Measurements from ENCODE around the gene WDR26.

WDR26 gene

DNA sequence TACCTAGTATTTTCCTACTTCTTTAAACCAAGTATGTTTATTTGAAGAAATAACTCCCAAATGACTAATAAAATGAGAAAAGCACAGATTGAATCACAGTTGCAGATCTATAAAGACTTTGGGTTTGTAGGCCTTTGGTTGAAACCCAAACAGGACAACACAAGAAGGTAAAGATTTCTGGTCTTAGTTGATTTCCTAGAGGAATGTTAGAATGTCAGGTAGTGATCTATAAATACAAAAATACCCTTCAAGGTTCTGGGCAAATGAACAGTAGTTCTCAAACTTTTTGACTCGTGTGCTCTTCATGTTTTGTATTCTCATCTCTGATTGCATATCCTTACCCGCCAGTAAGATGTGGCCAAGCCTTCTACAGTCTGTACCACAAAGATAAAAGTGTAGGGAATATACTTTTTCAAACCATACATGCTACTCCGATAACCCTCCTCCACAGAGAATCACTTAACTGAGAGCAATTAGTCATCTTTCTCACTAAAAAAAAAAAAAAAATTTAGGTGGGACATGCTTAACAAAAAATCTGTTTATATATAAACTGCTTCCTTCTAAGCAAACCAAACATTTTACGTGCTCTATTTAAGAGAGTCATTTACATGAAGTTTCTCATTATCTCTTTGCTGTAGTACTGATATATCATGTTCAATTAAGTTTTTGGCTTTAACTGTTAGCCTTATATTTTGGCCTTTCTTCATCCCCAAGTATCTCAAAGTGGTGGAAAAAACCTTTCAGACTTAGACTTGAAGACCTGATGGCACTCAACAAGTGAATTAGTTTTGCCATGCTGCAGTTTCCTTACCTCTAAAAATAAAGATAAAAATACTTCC is 42.0 kb downstream of the WDR26 start:
- Histone ChIP-seq H3K9me3 (ENCODE audit: control insufficient read depth, low read length) (no peaks in the 10 kb centered on the region), H3K27ac (ENCODE audit: low read depth, low read length, severe bottlenecking) (no peak overlapping the region), H3K36me3 (ENCODE audit: control insufficient read depth, insufficient read depth, low read length) (peaks cover 95% of the 10 kb centered on the region), H3K4me3 (ENCODE audit: extremely low read depth, insufficient read depth, low read length, poor library complexity, severe bottlenecking) (no peak overlapping the region), H3K4me1 (ENCODE audit: control insufficient read depth, insufficient read depth, low read length, poor library complexity, severe bottlenecking) (no peaks in the 10 kb centered on the region)
- 100% methylated on average over 2 of the region's 4 CpGs; no CpG with 5 or more reads in 1 of the 2 experiments for WGBS, 2 experiments (ENCODE audit: insufficient coverage in 2 of 2)

DNA sequence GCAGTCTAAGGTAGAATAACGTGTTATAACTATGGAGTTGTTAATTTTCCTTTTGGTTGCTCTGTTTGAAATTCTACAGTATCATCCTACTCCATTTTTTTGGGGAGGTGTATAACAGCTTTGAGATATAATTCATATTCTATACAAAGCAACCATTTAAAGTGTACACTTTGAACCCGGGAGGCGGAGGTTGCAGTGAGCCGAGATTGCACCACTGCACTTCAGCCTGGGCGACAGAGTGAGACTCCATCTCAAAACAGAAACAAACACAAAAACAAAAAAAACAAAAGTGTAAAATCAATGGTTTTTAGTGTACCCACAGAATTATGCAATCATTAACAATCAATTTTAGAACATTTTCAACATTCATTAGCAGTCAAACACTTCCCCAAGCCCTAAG is 44.1 kb downstream of the WDR26 start:
- H3K9me3 ChIP-seq (ENCODE audit: control insufficient read depth, low read length), result no peaks in the 10 kb centered on the region
- 100% methylated on average over 2 of the region's 5 CpGs; no CpG with 5 or more reads in 1 of the 2 experiments for WGBS, 2 experiments (ENCODE audit: insufficient coverage in 2 of 2)
- no peaks in the 10 kb centered on the region for H3K4me1 ChIP-seq (ENCODE audit: control insufficient read depth, insufficient read depth, low read length, poor library complexity, severe bottlenecking)
- peaks cover 92% of the 10 kb centered on the region for H3K36me3 ChIP-seq (ENCODE audit: control insufficient read depth, insufficient read depth, low read length)
- H3K27ac ChIP-seq (ENCODE audit: low read depth, low read length, severe bottlenecking), result no peak overlapping the region
- H3K4me3 ChIP-seq (ENCODE audit: extremely low read depth, insufficient read depth, low read length, poor library complexity, severe bottlenecking), result no peak overlapping the region

DNA sequence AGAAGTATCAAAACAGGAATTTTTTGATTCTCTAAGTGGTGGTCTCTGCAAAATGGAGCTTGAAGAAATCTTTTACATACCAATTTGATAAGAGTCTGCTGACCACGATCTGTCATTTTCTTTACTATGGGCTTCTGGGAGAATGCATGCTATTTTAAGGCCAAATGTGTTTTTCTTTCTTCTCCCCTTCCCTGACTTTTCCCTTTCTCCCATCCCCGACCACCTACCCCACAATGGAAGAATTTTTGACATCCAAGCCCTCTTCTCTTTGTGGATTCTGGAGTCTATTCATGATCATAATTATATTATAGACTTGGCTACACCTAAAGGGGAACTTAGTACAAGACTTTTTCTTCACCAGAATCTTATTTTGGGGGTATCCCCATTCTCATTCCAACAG is 46.7 kb downstream of the WDR26 start:
- Histone ChIP-seq H3K4me1 (ENCODE audit: control insufficient read depth, insufficient read depth, low read length, poor library complexity, severe bottlenecking) (no peaks in the 10 kb centered on the region), H3K9me3 (ENCODE audit: control insufficient read depth, low read length) (no peaks in the 10 kb centered on the region), H3K4me3 (ENCODE audit: extremely low read depth, insufficient read depth, low read length, poor library complexity, severe bottlenecking) (no peak overlapping the region), H3K27ac (ENCODE audit: low read depth, low read length, severe bottlenecking) (no peak overlapping the region), H3K36me3 (ENCODE audit: control insufficient read depth, insufficient read depth, low read length) (peaks cover 74% of the 10 kb centered on the region)
- no CpG with 5 or more reads among the region's 2 CpGs for WGBS, 2 experiments (ENCODE audit: insufficient coverage in 2 of 2)

DNA sequence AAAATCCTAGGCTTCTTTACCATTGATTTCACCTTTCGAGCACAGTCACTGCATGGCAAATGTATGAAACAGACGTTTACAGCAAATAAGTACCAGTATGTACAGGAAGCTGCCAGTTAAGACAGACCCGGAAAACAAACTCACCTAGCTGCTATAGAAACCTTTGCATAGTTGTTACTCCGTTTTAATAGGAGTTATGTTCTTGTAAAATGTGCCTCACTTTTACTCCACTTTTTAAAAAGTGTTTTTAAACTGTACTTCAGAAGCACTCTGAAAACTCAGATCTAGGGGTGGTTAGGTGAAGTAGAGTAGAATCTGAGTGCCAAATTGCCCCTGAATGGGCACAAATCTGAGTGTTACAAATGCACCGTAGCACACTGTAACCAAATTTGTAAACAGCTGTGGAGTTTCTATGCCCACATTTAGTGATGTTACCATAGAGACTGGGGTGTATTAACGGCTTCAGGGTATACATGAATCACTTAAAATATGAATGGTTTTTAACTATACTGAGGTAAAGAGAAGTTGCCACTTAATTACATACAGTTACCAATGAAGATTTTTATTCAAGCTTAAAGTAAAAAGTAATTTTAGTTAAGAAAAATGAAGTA is 47.2 kb downstream of the WDR26 start:
- Histone ChIP-seq H3K4me1 (ENCODE audit: control insufficient read depth, insufficient read depth, low read length, poor library complexity, severe bottlenecking) (no peaks in the 10 kb centered on the region), H3K9me3 (ENCODE audit: control insufficient read depth, low read length) (no peaks in the 10 kb centered on the region), H3K4me3 (ENCODE audit: extremely low read depth, insufficient read depth, low read length, poor library complexity, severe bottlenecking) (no peak overlapping the region), H3K27ac (ENCODE audit: low read depth, low read length, severe bottlenecking) (no peak overlapping the region), H3K36me3 (ENCODE audit: control insufficient read depth, insufficient read depth, low read length) (peaks cover 68% of the 10 kb centered on the region)
- 92% methylated on average over 3 of the region's 6 CpGs; no CpG with 5 or more reads in 1 of the 2 experiments for WGBS, 2 experiments (ENCODE audit: insufficient coverage in 2 of 2)

DNA sequence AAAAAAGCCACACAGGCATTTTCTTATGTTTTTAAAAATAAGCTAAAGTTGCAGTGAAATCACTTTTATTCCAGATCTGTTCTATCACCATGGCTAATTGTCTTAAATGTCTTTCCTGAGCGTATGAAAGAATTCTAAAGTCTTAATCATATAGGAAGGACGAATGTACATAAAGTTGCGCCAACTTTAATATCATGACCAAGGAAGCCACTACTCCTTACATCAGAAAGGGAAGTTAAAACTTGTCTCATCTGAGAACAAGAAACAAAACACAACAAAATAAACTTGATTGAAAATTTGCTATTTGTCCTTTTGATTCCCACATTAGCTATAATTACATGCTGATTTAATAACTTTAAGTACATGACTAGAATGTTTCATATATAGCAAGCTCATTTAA is 51.4 kb downstream of the WDR26 start:
- WGBS, 2 experiments (ENCODE audit: insufficient coverage in 2 of 2), result no CpG with 5 or more reads among the region's 3 CpGs
- Histone ChIP-seq H3K36me3 (ENCODE audit: control insufficient read depth, insufficient read depth, low read length) (peaks cover 38% of the 10 kb centered on the region), H3K4me3 (ENCODE audit: extremely low read depth, insufficient read depth, low read length, poor library complexity, severe bottlenecking) (no peak overlapping the region), H3K4me1 (ENCODE audit: control insufficient read depth, insufficient read depth, low read length, poor library complexity, severe bottlenecking) (no peaks in the 10 kb centered on the region), H3K27ac (ENCODE audit: low read depth, low read length, severe bottlenecking) (no peak overlapping the region), H3K9me3 (ENCODE audit: control insufficient read depth, low read length) (no peaks in the 10 kb centered on the region)

DNA sequence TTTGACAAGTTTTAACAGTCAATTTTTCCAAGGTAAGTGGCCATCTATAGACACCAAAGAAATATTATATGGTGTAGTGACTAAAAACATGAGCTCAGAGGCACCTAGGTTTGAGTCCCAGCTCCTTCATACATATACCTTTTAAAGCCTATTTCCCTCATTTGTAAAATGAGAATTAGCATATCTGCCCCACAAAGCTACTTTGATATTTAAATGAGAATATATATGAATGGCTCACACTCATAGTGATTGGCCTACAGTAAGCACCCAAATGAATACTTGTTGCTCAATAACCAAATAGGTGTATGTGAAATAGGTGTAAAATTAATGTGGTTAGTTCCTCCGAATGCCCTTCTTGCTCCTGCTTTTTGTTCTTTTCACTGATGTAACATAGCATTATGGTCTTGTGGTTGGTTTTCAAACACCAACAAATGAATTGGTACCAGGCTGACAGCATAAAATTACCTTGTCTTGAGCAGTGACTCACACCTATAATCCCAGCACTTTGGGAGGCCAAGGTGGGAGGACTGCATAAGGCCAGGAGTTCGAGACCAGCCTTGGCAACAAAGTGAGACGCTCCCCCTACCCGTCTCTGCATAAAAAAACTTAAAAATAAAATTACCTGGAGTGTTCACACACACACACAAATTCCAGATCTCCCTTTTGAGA is 52.6 kb downstream of the WDR26 start:
- no peak overlapping the region for H3K4me3 ChIP-seq (ENCODE audit: extremely low read depth, insufficient read depth, low read length, poor library complexity, severe bottlenecking)
- H3K36me3 ChIP-seq (ENCODE audit: control insufficient read depth, insufficient read depth, low read length), result peaks cover 35% of the 10 kb centered on the region
- no peak overlapping the region for H3K27ac ChIP-seq (ENCODE audit: low read depth, low read length, severe bottlenecking)
- H3K9me3 ChIP-seq (ENCODE audit: control insufficient read depth, low read length), result no peaks in the 10 kb centered on the region
- WGBS, 2 experiments (ENCODE audit: insufficient coverage in 2 of 2), result 76 to 87% methylated on average over 2 to 3 of the region's 4 CpGs
- H3K4me1 ChIP-seq (ENCODE audit: control insufficient read depth, insufficient read depth, low read length, poor library complexity, severe bottlenecking), result no peaks in the 10 kb centered on the region

DNA sequence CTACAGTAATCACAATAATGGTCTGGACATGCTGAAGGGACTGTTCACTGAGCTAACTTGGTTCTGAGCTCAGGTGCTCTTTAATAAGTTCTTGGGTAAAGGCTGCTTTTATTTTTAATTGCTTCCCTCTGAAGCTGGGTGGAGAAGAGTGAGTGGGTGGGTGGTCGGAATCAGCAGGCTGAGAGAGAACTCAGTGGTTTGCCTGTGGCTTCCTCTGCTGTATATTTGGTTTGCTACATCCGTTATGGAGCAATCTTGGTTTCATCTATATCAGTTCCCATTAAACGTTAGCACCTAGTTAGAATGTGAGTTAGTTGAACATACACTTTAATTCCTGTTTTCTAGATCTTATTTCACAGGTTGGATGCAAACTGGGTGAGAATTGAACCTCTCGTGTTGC is 54.6 kb downstream of the WDR26 start:
- Histone ChIP-seq H3K9me3 (ENCODE audit: control insufficient read depth, low read length) (no peaks in the 10 kb centered on the region), H3K4me1 (ENCODE audit: control insufficient read depth, insufficient read depth, low read length, poor library complexity, severe bottlenecking) (no peaks in the 10 kb centered on the region), H3K27ac (ENCODE audit: low read depth, low read length, severe bottlenecking) (no peak overlapping the region), H3K4me3 (ENCODE audit: extremely low read depth, insufficient read depth, low read length, poor library complexity, severe bottlenecking) (no peak overlapping the region), H3K36me3 (ENCODE audit: control insufficient read depth, insufficient read depth, low read length) (peaks cover 40% of the 10 kb centered on the region)
- WGBS, 2 experiments (ENCODE audit: insufficient coverage in 2 of 2), result 83 to 88% methylated on average over 1 of the region's 4 CpGs

DNA sequence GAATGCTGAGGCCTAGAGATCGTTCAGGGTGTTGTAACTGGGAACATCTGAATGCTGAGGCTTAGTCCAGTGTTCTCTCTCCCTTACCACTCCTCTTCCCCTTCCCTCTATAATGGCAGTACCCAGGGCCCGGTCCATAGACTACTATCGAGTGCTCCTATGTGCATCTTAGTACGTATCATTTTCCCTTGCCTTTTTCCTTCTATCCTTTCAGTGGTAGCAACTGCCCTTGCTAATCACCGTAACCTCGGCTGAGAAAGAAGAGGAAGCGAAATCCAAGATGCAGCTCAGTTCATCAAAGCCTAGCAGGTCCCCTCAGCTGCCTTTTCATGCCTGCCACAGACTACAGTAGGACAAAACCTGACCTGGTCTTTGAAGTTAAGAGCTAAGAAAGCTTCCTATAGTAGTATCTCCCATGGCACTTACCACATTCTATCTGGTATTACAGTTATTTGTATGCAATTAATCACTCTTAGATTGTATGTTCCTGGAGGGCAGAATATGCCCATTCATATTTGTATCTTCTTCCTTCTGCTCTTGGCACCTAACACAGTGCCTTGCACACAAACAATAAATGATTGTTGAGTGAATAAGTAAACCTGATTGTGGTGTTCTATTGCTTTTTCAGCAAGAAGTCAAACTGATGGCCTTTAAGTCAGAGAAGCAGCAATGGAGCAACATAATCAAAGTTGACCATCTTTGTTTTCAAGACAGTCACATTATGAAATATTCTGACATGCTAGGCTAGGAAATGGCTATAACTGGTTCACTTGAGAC is 55.6 kb downstream of the WDR26 start:
- 91 to 94% methylated on average over 5 of the region's 7 CpGs for WGBS, 2 experiments (ENCODE audit: insufficient coverage in 2 of 2)
- no peak overlapping the region for H3K27ac ChIP-seq (ENCODE audit: low read depth, low read length, severe bottlenecking)
- H3K4me3 ChIP-seq (ENCODE audit: extremely low read depth, insufficient read depth, low read length, poor library complexity, severe bottlenecking), result no peak overlapping the region
- H3K36me3 ChIP-seq (ENCODE audit: control insufficient read depth, insufficient read depth, low read length), result peaks cover 43% of the 10 kb centered on the region
- no peaks in the 10 kb centered on the region for H3K9me3 ChIP-seq (ENCODE audit: control insufficient read depth, low read length)
- no peaks in the 10 kb centered on the region for H3K4me1 ChIP-seq (ENCODE audit: control insufficient read depth, insufficient read depth, low read length, poor library complexity, severe bottlenecking)

DNA sequence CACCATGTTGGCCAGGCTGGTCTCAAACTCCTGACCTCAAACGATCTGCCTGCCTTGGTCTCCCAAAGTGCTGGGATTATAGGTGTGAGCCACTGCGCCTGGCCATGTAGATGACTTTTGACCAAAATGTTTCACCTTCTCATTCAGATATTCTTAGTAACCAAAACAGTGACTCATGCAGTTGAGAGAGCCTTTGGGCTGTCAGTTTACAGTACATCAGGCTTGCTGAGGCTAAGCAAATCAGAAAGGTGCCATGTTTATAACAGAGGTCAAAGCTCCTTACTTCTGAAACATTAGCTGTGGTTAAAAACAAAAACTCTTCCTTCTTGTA is 57.0 kb downstream of the WDR26 start:
- WGBS, 2 experiments (ENCODE audit: insufficient coverage in 2 of 2), result 90% methylated on average over 2 of the region's 2 CpGs; no CpG with 5 or more reads in 1 of the 2 experiments

DNA sequence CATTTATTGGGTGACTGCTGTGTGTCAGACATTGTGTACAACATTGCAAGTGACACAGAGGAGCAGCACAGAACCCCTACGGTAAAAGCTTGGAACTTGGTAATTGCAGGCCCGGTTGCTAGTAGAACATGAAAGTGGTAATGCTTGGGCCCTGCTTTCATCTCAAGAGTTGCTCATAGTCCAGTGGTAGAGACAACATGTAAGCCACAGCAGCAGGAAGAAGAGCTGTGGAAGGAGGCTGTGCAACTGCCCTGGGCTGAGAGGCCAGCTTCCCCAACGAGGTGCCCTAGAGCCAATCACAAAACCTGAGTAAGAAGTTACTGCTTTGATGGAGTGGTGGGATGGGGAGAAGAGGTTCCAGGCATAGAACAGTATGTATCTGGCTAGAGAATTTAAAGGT is 59.5 kb downstream of the WDR26 start:
- H3K27ac ChIP-seq (ENCODE audit: low read depth, low read length, severe bottlenecking), result no peak overlapping the region
- H3K9me3 ChIP-seq (ENCODE audit: control insufficient read depth, low read length), result no peaks in the 10 kb centered on the region
- H3K36me3 ChIP-seq (ENCODE audit: control insufficient read depth, insufficient read depth, low read length), result peaks cover 82% of the 10 kb centered on the region
- H3K4me1 ChIP-seq (ENCODE audit: control insufficient read depth, insufficient read depth, low read length, poor library complexity, severe bottlenecking), result no peaks in the 10 kb centered on the region
- H3K4me3 ChIP-seq (ENCODE audit: extremely low read depth, insufficient read depth, low read length, poor library complexity, severe bottlenecking), result no peak overlapping the region
- 81 to 97% methylated on average over 3 of the region's 3 CpGs for whole genome bisulfite sequencing, 2 experiments (ENCODE audit: insufficient coverage in 2 of 2)

More for the DNA sequence above, 57.0 kb downstream of the WDR26 start:
- no peak overlapping the region for H3K27ac ChIP-seq (ENCODE audit: low read depth, low read length, severe bottlenecking)
- H3K9me3 ChIP-seq (ENCODE audit: control insufficient read depth, low read length), result no peaks in the 10 kb centered on the region
- no peaks in the 10 kb centered on the region for H3K4me1 ChIP-seq (ENCODE audit: control insufficient read depth, insufficient read depth, low read length, poor library complexity, severe bottlenecking)
- peaks cover 57% of the 10 kb centered on the region for H3K36me3 ChIP-seq (ENCODE audit: control insufficient read depth, insufficient read depth, low read length)
- no peak overlapping the region for H3K4me3 ChIP-seq (ENCODE audit: extremely low read depth, insufficient read depth, low read length, poor library complexity, severe bottlenecking)
